Measurements from ENCODE around the gene PUS7L.

GRCh38 chr12:43737646-43738045 lies 20.9 kb downstream of the PUS7L start:
- no peak for TF ChIP-seq EZH2 (IDR thresholded peaks at IDR 0.05; ENCODE audit: borderline replicate concordance, insufficient read depth, low read depth, low read length, poor library complexity, severe bottlenecking)
- TF ChIP-seq CTCF (IDR thresholded peaks at IDR 0.05) = no peak
